WTC11 (cell line): ENCODE results near the gene SLC9C1. TPM values are rescaled to one million over a fixed set of nuclear protein-coding genes. Genes with fewer than 3 reads are reported as not detected.

Experiments used
- ATAC-seq: fragments of 200-7000 bp; cut with Tn5 transposase; 2 replicates; pipeline ENCODE4 v1.10.0; 2021; ENCODE audit warnings: mild to moderate bottlenecking, moderate library complexity
- CTCF ChIA-PET: fragments of 300-600 bp; sonication (Branson Sonifier 250); formaldehyde crosslinking; loops from one replicate; lab custom pipeline; 2021; ENCODE audit warnings: antibody characterized with exemption; lab: Charles Lee
- POLR2A ChIA-PET: fragments of 350-600 bp; sonication (Branson Sonifier 250); formaldehyde crosslinking; loops from one replicate; lab custom pipeline; 2021; ENCODE audit warnings: antibody characterized with exemption; lab: Charles Lee
- DNase-seq: peaks from one replicate; pipeline ENCODE4 v3.0.0; 2021; ENCODE audit warnings: low spot score
- H3K27ac Mint-ChIP-seq: 2 replicates; pipeline ENCODE4 v1.8.0; 2021; ENCODE audit warnings: mixed read lengths
- H3K27me3 Mint-ChIP-seq: 2 replicates; pipeline ENCODE4 v1.8.0; 2021; ENCODE audit warnings: low read depth, mild to moderate bottlenecking, moderate library complexity, mixed read lengths
- H3K36me3 Mint-ChIP-seq: 2 replicates; pipeline ENCODE4 v1.8.0; 2021; ENCODE audit warnings: mixed read lengths
- H3K4me1 Mint-ChIP-seq: 2 replicates; pipeline ENCODE4 v1.8.0; 2022; ENCODE audit warnings: mixed read lengths
- H3K4me3 Mint-ChIP-seq: 2 replicates; pipeline ENCODE4 v1.8.0; 2021; ENCODE audit warnings: mild to moderate bottlenecking, moderate library complexity, mixed read lengths
- H3K9me3 Mint-ChIP-seq: 2 replicates; pipeline ENCODE4 v1.8.0; 2021; ENCODE audit warnings: mixed read lengths
- AFF4 ChIP-seq: sonication (generic); formaldehyde crosslinking; IDR thresholded peaks from 2 replicates; pipeline ENCODE4 v1.8.1; 2023; ENCODE audit warnings: mild to moderate bottlenecking, missing genetic modification reagents, borderline replicate concordance
- AR ChIP-seq: fragments of 250-450 bp; sonication (Bioruptor Pico); IDR thresholded peaks from 2 replicates; pipeline ENCODE4 v1.9.0; 2021; ENCODE audit warnings: mild to moderate bottlenecking
- CREM ChIP-seq: sonication (generic); formaldehyde crosslinking; IDR thresholded peaks from 2 replicates; pipeline ENCODE4 v1.8.1; 2022; ENCODE audit warnings: mild to moderate bottlenecking, missing genetic modification reagents, moderate library complexity
- E2F4 ChIP-seq: sonication (generic); formaldehyde crosslinking; IDR thresholded peaks from 2 replicates; pipeline ENCODE4 v1.8.1; 2022; ENCODE audit warnings: low read depth, mild to moderate bottlenecking, moderate library complexity, missing genetic modification reagents, borderline replicate concordance
- E2F5 ChIP-seq: sonication (generic); formaldehyde crosslinking; IDR thresholded peaks from 2 replicates; pipeline ENCODE4 v1.8.1; 2022; ENCODE audit warnings: mild to moderate bottlenecking, moderate library complexity, missing genetic modification reagents
- FOXP1 ChIP-seq: sonication (generic); formaldehyde crosslinking; IDR thresholded peaks from 2 replicates; pipeline ENCODE4 v1.8.0; 2022; ENCODE audit warnings: missing genetic modification reagents, mild to moderate bottlenecking, moderate library complexity, borderline replicate concordance
- GRHL2 ChIP-seq: fragments of 250-450 bp; sonication (Bioruptor Pico); IDR thresholded peaks from 2 replicates; pipeline ENCODE4 v1.8.0; 2022; ENCODE audit warnings: mild to moderate bottlenecking, moderate library complexity; ENCODE audit not compliant: insufficient replicate concordance, severe bottlenecking
- GTF2I ChIP-seq: fragments of 250-450 bp; sonication (Bioruptor Pico); conservative IDR thresholded peaks from 2 replicates; pipeline ENCODE4 v1.4.0; 2021; ENCODE audit warnings: mild to moderate bottlenecking
- IRF2 ChIP-seq: sonication (generic); formaldehyde crosslinking; IDR thresholded peaks from 2 replicates; pipeline ENCODE4 v1.8.0; 2022; ENCODE audit warnings: low read depth, missing genetic modification reagents, borderline replicate concordance
- JAZF1 ChIP-seq: fragments of 250-450 bp; sonication (Bioruptor Pico); IDR thresholded peaks from 2 replicates; pipeline ENCODE4 v1.9.0; 2021; ENCODE audit warnings: moderate library complexity, mild to moderate bottlenecking, inconsistent platforms
- JUN ChIP-seq: sonication (generic); formaldehyde crosslinking; IDR thresholded peaks from 2 replicates; pipeline ENCODE4 v1.8.0; 2023; ENCODE audit warnings: mild to moderate bottlenecking, missing genetic modification reagents
- MXD4 ChIP-seq: fragments of 250-450 bp; sonication (Bioruptor Pico); IDR thresholded peaks from 2 replicates; pipeline ENCODE4 v1.8.0; 2021; ENCODE audit warnings: mild to moderate bottlenecking, moderate library complexity, borderline replicate concordance
- NR2C2 ChIP-seq: sonication (generic); formaldehyde crosslinking; IDR thresholded peaks from 2 replicates; pipeline ENCODE4 v1.8.0; 2022; ENCODE audit warnings: mild to moderate bottlenecking, missing genetic modification reagents
- TP53 ChIP-seq: sonication (generic); formaldehyde crosslinking; IDR thresholded peaks from 2 replicates; pipeline ENCODE4 v1.8.1; 2023; ENCODE audit warnings: mild to moderate bottlenecking, missing genetic modification reagents
- ZMAT4 ChIP-seq: fragments of 250-450 bp; sonication (Bioruptor Pico); IDR thresholded peaks from 2 replicates; pipeline ENCODE4 v1.9.0; 2021; ENCODE audit warnings: mild to moderate bottlenecking
- total RNA-seq: library from RNA; stranded (reverse); gene quantifications from 3 replicates; pipeline ENCODE4 v1.2.3, GENCODE V29; 2021
- TF ChIP-seq, protein P1 (sequence below): sonication (generic); formaldehyde crosslinking; IDR thresholded peaks from 2 replicates; pipeline ENCODE4 v1.8.1; 2023; ENCODE audit warnings: mild to moderate bottlenecking, missing genetic modification reagents, moderate library complexity

Gene SLC9C1
- total RNA-seq, 1 experiment from 2014 or later, result 3.5 TPM

DNA sequence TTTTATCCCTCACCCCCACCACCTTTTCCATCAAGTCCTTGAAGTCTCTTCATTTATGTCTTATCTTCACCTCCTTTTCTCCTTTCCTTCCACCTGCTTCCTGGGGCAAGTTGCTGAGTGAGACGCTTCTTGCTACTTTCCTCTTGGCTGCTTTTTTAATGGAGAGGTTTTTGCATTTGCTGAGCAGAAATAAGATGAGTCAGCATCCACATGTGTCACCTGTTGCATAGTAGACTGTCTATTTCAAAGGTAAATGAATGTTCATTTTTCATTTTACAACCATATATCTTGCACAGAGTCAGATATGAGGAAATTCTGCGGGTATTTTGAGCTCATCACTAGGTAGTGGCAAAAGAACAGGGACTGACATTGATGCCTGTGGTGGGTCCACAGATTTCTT lies 189.2 kb downstream of the SLC9C1 start:
- Mint-ChIP-seq H3K27ac (no peak overlapping the region), H3K9me3 (no peaks in the 10 kb centered on the region)
- POLR2A ChIA-PET, result no interaction called here

DNA sequence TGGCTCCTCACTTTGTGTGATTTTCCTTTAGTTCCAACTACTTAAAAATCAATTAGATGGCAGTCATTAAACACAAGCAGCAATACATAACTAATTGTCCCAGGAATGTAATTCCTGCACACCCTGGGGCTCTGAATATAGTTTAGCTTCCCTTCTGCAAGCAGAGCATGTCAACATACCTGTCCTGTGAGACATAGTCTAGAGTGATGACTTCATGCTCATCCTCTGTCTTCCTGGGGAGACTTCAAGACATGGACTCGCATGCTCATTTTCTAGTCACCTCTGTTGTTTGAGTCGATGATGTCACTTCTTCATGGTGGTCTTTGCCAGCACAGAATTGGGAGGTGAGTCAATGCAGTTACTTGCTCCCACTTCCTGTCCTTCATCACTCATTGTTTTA lies 192.1 kb downstream of the SLC9C1 start:
- H3K4me1 Mint-ChIP-seq, result peaks cover 5% of the 10 kb centered on the region; the same call in 1 of the 2 replicates
- ChIA-PET POLR2A (no interaction called here), CTCF (interaction anchor here (1.0 to 1.5 kb wide), 2 partner anchors 10 to 88 kb away, joined by 3 to 5 read pairs; no protein-coding TSS in a partner anchor)
- no peaks in the 10 kb centered on the region for H3K9me3 Mint-ChIP-seq
- DNase-seq, result no peak
- H3K36me3 Mint-ChIP-seq, result peaks cover 15% of the 10 kb centered on the region
- TF ChIP-seq NR2C2 (CRISPR knock-in tag) (no peak), JUN (no peak), IRF2 (CRISPR knock-in tag) (no peak), CREM (CRISPR knock-in tag) (no peak), GRHL2 (CRISPR knock-in tag) (no peak), E2F4 (no peak), FOXP1 (CRISPR knock-in tag) (no peak), TP53 (CRISPR knock-in tag) (no peak), AR (CRISPR knock-in tag) (no peak), E2F5 (CRISPR knock-in tag) (no peak), GTF2I (no peak), AFF4 (no peak), JAZF1 (no peak), ZMAT4 (CRISPR knock-in tag) (no peak)
- no peaks in the 10 kb centered on the region for H3K27me3 Mint-ChIP-seq
- ATAC-seq, result no peak
- H3K27ac Mint-ChIP-seq, result no peak overlapping the region
- no peak overlapping the region for H3K4me3 Mint-ChIP-seq

More for the DNA sequence above, 189.2 kb downstream of the SLC9C1 start:
- ATAC-seq, result no peak
- Mint-ChIP-seq H3K27me3 (no peaks in the 10 kb centered on the region), H3K36me3 (peaks cover 9% of the 10 kb centered on the region), H3K4me1 (peaks cover 13% of the 10 kb centered on the region), H3K4me3 (no peak overlapping the region)
- CTCF ChIA-PET, result no interaction called here
- TF ChIP-seq MXD4 (CRISPR knock-in tag), result no peak
- TF ChIP-seq, protein P1, sequence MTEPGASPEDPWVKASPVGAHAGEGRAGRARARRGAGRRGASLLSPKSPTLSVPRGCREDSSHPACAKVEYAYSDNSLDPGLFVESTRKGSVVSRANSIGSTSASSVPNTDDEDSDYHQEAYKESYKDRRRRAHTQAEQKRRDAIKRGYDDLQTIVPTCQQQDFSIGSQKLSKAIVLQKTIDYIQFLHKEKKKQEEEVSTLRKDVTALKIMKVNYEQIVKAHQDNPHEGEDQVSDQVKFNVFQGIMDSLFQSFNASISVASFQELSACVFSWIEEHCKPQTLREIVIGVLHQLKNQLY (CRISPR knock-in tag), result no peak
- DNase-seq, result no peak
